Activated naive CD8-positive, alpha-beta T cell treated with anti-CD3 and anti-CD28 coated beads, Interleukin-2, amount 50 U/mL, for 24 hours (primary cell): ENCODE results near the gene TIRAP.

Experiments used
- ATAC-seq: fragments of 150-1000 bp; cut with Tn5 transposase; one replicate; pipeline ENCODE4 v1.10.0; 2021
- DNase-seq: peaks from one replicate; pipeline ENCODE4 v3.0.0; 2021
- H3K27ac Mint-ChIP-seq: one replicate; pipeline ENCODE4 v1.8.0; 2021; ENCODE audit warnings: mild to moderate bottlenecking, mixed read lengths
- H3K27me3 Mint-ChIP-seq: one replicate; pipeline ENCODE4 v1.8.0; 2021; ENCODE audit warnings: mixed read lengths
- H3K36me3 Mint-ChIP-seq: one replicate; pipeline ENCODE4 v1.8.0; 2021; ENCODE audit warnings: low read depth, mixed read lengths
- H3K4me1 Mint-ChIP-seq: one replicate; pipeline ENCODE4 v1.8.0; 2021; ENCODE audit warnings: mixed read lengths
- H3K4me3 Mint-ChIP-seq: one replicate; pipeline ENCODE4 v1.8.0; 2021; ENCODE audit warnings: mild to moderate bottlenecking, moderate library complexity, mixed read lengths
- H3K9me3 Mint-ChIP-seq: one replicate; pipeline ENCODE4 v1.8.0; 2021; ENCODE audit warnings: mixed read lengths

TIRAP gene

DNA sequence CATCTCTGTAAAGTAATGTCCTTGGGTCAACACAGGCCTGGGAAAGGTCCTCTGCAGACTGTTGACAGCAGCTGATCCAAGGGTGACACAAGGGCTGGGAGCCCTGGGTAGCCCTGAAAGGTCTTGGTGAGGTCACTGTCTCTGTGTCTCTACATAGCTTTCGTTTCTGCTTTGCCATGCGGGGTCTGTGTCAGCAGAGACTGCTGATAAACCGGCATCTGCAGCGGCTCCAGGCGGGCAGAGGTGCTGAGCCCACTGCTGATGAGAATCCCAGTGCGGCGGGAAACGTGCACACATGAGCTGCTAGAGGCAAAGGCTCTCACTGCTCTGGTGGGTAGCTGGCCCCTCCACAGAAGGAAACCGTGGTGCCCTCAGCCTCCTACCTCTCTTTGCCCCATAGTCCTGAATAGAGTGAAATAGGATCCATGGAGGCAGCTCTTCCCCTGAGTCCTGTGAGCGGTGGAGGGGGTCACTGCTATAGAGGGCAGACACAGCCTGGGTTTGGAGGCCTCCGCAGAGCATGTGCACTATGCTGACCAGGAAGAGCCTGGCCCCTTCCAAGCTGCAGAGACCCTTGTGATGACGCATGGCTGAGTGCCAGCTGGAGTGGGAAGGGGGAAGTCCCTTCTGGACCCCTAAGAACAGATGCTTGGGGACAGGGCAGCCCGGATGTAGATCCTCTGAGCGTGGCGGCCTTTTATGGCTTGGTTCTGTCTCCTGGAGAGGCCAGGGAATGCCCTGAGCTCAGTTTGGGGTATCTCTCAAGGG, 54.8 kb downstream of the TIRAP start:
- Mint-ChIP-seq H3K36me3 (peaks cover 13% of the 10 kb centered on the region), H3K27ac (no peak overlapping the region), H3K4me3 (no peak overlapping the region), H3K9me3 (no peaks in the 10 kb centered on the region), H3K27me3 (no peaks in the 10 kb centered on the region), H3K4me1 (peaks cover 19% of the 10 kb centered on the region)
- ATAC-seq, result no peak
- DNase-seq, result no peak

DNA sequence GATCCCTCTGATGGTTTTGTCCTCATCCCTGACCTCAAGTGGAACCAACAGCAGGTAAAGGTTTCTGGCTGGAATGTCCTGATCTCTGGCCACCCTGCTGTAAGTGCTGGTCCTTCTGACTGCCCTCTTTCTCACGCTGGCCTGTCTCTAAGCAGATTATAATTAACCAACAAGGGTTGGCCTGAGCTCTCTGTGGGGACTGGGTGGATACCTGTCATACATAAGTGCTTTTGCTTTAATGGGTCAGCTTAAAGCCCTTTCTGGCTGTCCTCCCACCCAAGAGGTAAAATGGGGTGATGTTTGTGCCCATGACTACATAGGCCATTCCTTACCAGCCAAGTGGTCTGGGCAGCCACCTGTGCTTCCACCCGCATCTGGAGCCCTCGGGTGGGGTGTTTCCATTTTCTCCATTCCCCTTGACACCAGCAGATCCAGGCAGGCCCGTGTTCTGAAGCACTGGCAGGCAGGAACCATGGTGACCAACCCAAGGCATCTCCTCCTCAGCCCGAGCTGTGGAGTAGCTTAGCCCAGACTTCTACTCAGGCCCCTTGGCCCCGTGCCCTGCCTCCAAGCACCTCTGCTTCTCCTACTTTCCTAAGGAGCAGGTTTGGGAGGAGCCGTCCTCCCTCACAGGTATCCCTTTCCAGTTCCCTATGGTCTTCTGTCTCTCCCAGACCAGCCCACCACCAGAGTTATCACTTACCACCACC, 55.6 kb downstream of the TIRAP start:
- Mint-ChIP-seq H3K36me3 (peaks cover 14% of the 10 kb centered on the region), H3K27ac (no peak overlapping the region), H3K9me3 (no peaks in the 10 kb centered on the region), H3K27me3 (no peaks in the 10 kb centered on the region), H3K4me3 (no peak overlapping the region), H3K4me1 (peaks cover 18% of the 10 kb centered on the region)
- DNase-seq, result no peak
- ATAC-seq, result no peak

DNA sequence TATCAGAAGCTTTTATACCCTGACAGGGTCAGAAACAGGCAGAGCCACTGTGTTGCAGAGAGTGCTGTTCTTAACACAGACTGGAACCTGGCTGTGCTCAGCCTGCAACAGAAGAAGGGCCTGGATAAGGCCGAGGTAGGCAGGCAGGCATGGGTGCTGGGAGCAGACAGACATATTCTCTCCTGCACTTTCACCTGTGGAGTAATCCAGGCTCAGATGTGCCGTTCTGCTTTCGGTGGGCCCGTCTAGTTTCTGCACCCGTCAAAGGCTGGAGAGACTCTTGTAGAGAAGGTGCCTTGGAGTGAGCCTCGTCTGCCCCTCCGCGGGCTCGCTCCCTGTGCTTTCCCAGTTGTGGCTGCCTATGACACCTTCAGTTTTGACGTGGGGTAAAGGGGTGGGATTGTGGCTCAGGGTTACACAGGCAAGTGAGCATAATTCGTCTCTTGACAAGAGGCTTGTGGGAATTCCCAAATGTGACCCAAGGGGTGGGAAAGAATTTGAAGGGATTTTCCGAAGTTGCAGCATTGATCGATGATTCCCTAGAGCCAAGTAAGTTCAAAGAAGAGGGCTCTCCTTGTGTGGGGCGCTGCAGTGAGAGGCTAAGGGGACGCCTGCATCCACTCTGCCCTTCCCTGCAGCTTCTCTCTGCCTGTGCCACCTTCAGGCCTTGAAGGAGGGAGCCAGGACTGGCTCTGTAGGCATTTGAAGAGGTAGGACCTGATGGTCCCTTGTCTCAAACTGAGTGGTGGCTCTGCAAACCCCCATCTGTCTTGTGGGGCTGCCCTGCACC, 56.4 kb downstream of the TIRAP start:
- H3K4me1 Mint-ChIP-seq, result peaks cover 18% of the 10 kb centered on the region
- ATAC-seq (no peak), DNase-seq (no peak)
- no peaks in the 10 kb centered on the region for H3K9me3 Mint-ChIP-seq
- no peak overlapping the region for H3K4me3 Mint-ChIP-seq
- H3K36me3 Mint-ChIP-seq, result peaks cover 16% of the 10 kb centered on the region
- no peaks in the 10 kb centered on the region for H3K27me3 Mint-ChIP-seq
- no peak overlapping the region for H3K27ac Mint-ChIP-seq

DNA sequence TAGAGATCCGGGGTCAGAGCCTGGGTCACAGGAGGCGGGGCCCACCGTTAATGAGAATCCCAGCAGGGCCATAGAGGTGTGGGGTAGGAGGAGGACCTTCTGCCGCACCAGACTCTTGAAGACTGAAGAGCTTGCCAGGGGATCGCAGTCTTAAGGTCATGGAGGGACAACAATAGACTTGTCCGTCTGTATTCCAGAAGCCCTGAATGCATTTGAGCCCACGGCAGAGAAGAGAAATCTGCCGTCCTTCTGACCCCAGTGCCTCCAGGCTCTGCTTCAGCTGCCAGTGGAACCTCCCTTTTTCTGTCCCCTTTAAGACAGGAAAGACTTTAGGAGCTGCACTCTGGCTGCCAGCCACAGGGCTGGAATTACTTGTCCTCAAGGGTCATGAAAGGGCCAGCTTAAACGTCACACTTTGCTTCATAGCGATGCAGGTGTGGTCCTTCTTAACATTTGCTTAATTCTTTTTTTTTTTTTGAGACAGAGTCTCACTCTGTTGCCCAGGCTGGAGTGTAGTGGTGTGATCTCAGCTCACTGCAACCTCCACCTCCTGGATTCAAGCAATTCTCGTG, 57.1 kb downstream of the TIRAP start:
- Mint-ChIP-seq H3K36me3 (peaks cover 17% of the 10 kb centered on the region), H3K27ac (no peak overlapping the region), H3K27me3 (no peaks in the 10 kb centered on the region), H3K9me3 (no peaks in the 10 kb centered on the region), H3K4me3 (no peak overlapping the region), H3K4me1 (peaks cover 18% of the 10 kb centered on the region)
- DNase-seq (no peak), ATAC-seq (no peak)

DNA sequence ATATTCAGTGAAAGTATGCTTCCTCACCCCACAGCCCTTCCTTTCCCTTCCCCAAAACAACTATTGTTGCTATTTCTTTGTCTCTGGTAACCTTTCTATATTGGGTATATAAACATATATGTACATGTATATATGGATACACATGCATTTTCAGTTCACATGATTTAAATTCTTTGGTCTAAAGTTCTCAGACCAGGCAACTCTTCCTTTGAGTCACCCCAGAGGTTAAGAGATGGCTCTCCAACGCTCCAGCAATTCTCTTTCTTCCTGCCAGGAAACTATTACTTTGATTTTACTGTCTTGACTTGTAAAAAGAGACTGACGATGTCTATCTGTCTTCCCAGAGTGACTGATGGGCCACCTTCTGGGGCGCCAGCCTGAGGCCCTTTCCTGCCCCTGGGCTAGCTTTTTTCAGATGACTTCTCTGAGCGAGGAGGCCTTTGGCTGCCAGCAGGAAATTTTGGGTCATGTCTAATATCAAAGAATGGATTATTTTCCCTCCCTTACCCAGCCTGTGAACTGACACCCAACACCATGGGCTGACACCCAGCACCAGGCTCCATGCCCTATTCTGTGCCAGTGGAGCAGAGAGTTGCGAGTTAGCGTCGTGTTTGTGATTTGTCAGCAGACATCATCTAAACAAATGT, 58.2 kb downstream of the TIRAP start:
- ATAC-seq, result no peak
- Mint-ChIP-seq H3K27ac (peak overlapping the region; percentile 54), H3K9me3 (no peaks in the 10 kb centered on the region), H3K27me3 (no peaks in the 10 kb centered on the region), H3K36me3 (peaks cover 15% of the 10 kb centered on the region), H3K4me3 (no peak overlapping the region), H3K4me1 (peaks cover 21% of the 10 kb centered on the region)
- DNase-seq, result no peak

DNA sequence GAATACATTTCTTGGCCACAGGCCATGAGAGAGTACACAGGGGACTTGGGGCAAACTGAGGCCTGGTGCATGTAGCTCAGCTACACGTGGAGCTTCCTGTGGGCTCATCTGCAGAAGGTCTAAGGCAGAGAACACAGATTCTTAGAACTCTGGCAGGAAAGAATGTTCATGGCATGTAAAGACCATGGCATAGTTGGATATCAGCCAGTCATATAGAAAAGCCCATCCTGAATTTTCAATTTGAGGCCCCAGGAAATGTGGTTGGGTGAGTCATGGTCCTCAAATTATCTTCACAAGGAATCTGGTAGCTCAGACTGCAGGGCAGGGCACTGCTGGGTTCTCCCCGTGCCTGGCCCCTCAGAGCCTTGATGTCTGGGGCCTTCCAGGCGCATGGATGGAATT, 58.9 kb downstream of the TIRAP start:
- H3K27ac Mint-ChIP-seq, result peak overlapping the region; percentile 36
- ATAC-seq (no peak), DNase-seq (no peak)
- peaks cover 13% of the 10 kb centered on the region for H3K36me3 Mint-ChIP-seq
- H3K4me1 Mint-ChIP-seq, result peaks cover 21% of the 10 kb centered on the region
- no peaks in the 10 kb centered on the region for H3K9me3 Mint-ChIP-seq
- no peaks in the 10 kb centered on the region for H3K27me3 Mint-ChIP-seq
- H3K4me3 Mint-ChIP-seq, result no peak overlapping the region

DNA sequence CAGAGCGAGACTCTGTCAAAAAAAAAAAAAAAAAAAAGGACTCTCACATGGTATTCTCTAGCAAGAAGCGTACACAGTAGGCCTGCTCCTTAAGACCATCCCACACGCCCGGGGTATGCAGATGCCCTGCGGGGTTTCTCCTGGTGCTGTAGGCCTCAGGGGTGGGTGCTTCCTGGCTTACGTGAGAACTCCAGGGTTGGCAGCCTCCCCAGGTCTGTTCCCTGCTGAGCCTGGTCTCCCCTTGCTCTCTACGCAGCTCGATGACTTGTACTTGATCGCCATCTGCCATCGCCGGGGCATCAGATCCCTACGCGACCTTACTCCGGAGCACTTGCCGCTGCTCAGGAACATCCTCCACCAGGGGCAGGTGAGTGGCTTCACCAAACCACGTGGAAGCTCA, 60.2 kb downstream of the TIRAP start:
- H3K27me3 Mint-ChIP-seq, result no peaks in the 10 kb centered on the region
- DNase-seq (no peak), ATAC-seq (no peak)
- peaks cover 13% of the 10 kb centered on the region for H3K36me3 Mint-ChIP-seq
- peaks cover 21% of the 10 kb centered on the region for H3K4me1 Mint-ChIP-seq
- H3K9me3 Mint-ChIP-seq, result no peaks in the 10 kb centered on the region
- H3K4me3 Mint-ChIP-seq, result no peak overlapping the region
- no peak overlapping the region for H3K27ac Mint-ChIP-seq
